SK-N-SH (cell line): Measurements from ENCODE around the gene SLC7A1. TPM values are rescaled to one million over a fixed set of nuclear protein-coding genes. Genes with fewer than 3 reads are reported as not detected.

Source experiments
- CTCF ChIA-PET: fragments of 300-600, 350-600 bp; formaldehyde crosslinking; extraction: SDS; loops from one replicate; lab custom pipeline; 2021; lab: Yijun Ruan, JAX
- POLR2A ChIA-PET: fragments of 350-600 bp; sonication (Branson Sonifier 250); formaldehyde crosslinking; extraction: SDS; loops from one replicate; lab custom pipeline; 2020; ENCODE audit warnings: antibody characterized with exemption, inconsistent platforms; lab: Yijun Ruan, JAX
- DNase-seq: peaks from one replicate; pipeline ENCODE4 v3.0.0; 2012
- H2AFZ ChIP-seq: fragments of 200-600 bp; sonication (generic); 2 replicates; pipeline ENCODE4 v1.8.1; 2016; ENCODE audit warnings: antibody characterized with exemption, mild to moderate bottlenecking, low read depth
- H3F3A ChIP-seq: fragments of 200-600 bp; sonication (generic); replicated peaks from 2 replicates; pipeline ENCODE3; 2016; ENCODE audit warnings: antibody characterized with exemption, mild to moderate bottlenecking; ENCODE audit not compliant: insufficient read depth
- H3K27ac ChIP-seq, 2 experiments: fragments of 200-500 bp in 1 of 2; fragments of 200-600 bp in 1 of 2; sonication (Bioruptor generic) in 1 of 2; sonication (generic), shearing (Covaris generic) in 1 of 2; 2 replicates each; pipeline versions ENCODE4 v1.5.1 to v1.6.1; 2014 to 2016; ENCODE audit warnings: low read depth in 2 of 2, inconsistent platforms in 1 of 2, low read length in 1 of 2, mild to moderate bottlenecking in 1 of 2, mixed read lengths in 1 of 2
- H3K27me3 ChIP-seq: fragments of 200-600 bp; sonication (generic), shearing (Covaris generic); 2 replicates; pipeline ENCODE4 v1.6.1; 2016; ENCODE audit warnings: mixed run types; ENCODE audit not compliant: insufficient read depth
- H3K36me3 ChIP-seq, 2 experiments: fragments of 200-500 bp in 1 of 2; fragments of 200-600 bp in 1 of 2; sonication (Bioruptor generic) in 1 of 2; sonication (generic) in 1 of 2; replicated peaks in 1 of 2; 2 replicates each; pipeline versions ENCODE3 to v1.5.1; 2014 to 2016; ENCODE audit warnings: low read length in 1 of 2, mild to moderate bottlenecking in 1 of 2; ENCODE audit not compliant: insufficient read depth in 2 of 2, control insufficient read depth in 1 of 2
- H3K4me1 ChIP-seq, 2 experiments: fragments of 200-500 bp in 1 of 2; fragments of 200-600 bp in 1 of 2; sonication (Bioruptor generic) in 1 of 2; sonication (generic), shearing (Covaris generic) in 1 of 2; 2 replicates each; pipeline versions ENCODE4 v1.5.1 to v1.6.1; 2014 to 2016; ENCODE audit warnings: low read depth in 1 of 2, low read length in 1 of 2, mixed run types in 1 of 2; ENCODE audit not compliant: insufficient read depth in 2 of 2, control insufficient read depth in 1 of 2
- H3K4me2 ChIP-seq: fragments of 200-600 bp; sonication (generic), shearing (Covaris generic); 2 replicates; pipeline ENCODE4 v1.6.1; 2017; ENCODE audit warnings: mixed run types
- H3K4me3 ChIP-seq, 2 experiments: fragments of 200-500 bp in 1 of 2; fragments of 200-600 bp in 1 of 2; sonication (Bioruptor generic) in 1 of 2; sonication (generic), shearing (Covaris generic) in 1 of 2; 2 replicates each; pipeline versions ENCODE4 v1.5.1 to v1.8.1; 2014 to 2016; ENCODE audit warnings: low read depth in 2 of 2, inconsistent platforms in 1 of 2, low read length in 1 of 2, mild to moderate bottlenecking in 1 of 2, mixed read lengths in 1 of 2, moderate library complexity in 1 of 2
- H3K79me2 ChIP-seq: fragments of 200-600 bp; sonication (generic); 2 replicates; pipeline ENCODE4 v1.8.1; 2017; ENCODE audit warnings: mild to moderate bottlenecking; ENCODE audit not compliant: insufficient read depth
- H3K9ac ChIP-seq: fragments of 200-600 bp; sonication (generic); 2 replicates; pipeline ENCODE4 v1.6.1; 2017; ENCODE audit warnings: mixed run types
- H3K9me2 ChIP-seq: fragments of 200-600 bp; sonication (generic); 2 replicates; pipeline ENCODE4 v1.6.1; 2017; ENCODE audit warnings: mixed run types
- H3K9me3 ChIP-seq: fragments of 200-600 bp; sonication (generic); 2 replicates; pipeline ENCODE4 v1.6.1; 2017; ENCODE audit warnings: mixed run types, mild to moderate bottlenecking, moderate library complexity
- H4K20me1 ChIP-seq: fragments of 200-600 bp; sonication (generic); 2 replicates; pipeline ENCODE4 v1.6.1; 2017; ENCODE audit warnings: mild to moderate bottlenecking, mixed run types; ENCODE audit not compliant: insufficient read depth
- ELF1 ChIP-seq: IDR thresholded peaks from 2 replicates; pipeline ENCODE4 v1.4.0; 2012
- FOXM1 ChIP-seq: IDR thresholded peaks from 2 replicates; pipeline ENCODE4 v1.4.0; 2012; ENCODE audit warnings: low read depth, mild to moderate bottlenecking
- MAX ChIP-seq: IDR thresholded peaks from 2 replicates; pipeline ENCODE4 v1.4.0; 2012; ENCODE audit warnings: low read depth
- MEF2A ChIP-seq: IDR thresholded peaks from 2 replicates; pipeline ENCODE4 v1.4.0; 2012; ENCODE audit warnings: low read depth, borderline replicate concordance
- NFIC ChIP-seq: IDR thresholded peaks from 2 replicates; pipeline ENCODE4 v1.4.0; 2012; ENCODE audit warnings: borderline replicate concordance
- POLR2AphosphoS5 ChIP-seq: IDR thresholded peaks from 2 replicates; pipeline ENCODE4 v1.6.1; 2012; ENCODE audit warnings: low read depth, low read length
- REST ChIP-seq: IDR thresholded peaks from 2 replicates; pipeline ENCODE4 v1.6.1; 2012; ENCODE audit warnings: mild to moderate bottlenecking, low read depth, low read length, moderate library complexity
- RXRA ChIP-seq: IDR thresholded peaks from 2 replicates; pipeline ENCODE4 v1.4.0; 2012; ENCODE audit warnings: low read depth, mild to moderate bottlenecking, borderline replicate concordance
- SIN3A ChIP-seq: IDR thresholded peaks from 2 replicates; pipeline ENCODE4 v1.6.1; 2012; ENCODE audit warnings: low read depth, mild to moderate bottlenecking, low read length, moderate library complexity, borderline replicate concordance
- TCF12 ChIP-seq: IDR thresholded peaks from 2 replicates; pipeline ENCODE4 v1.4.0; 2012
- TEAD4 ChIP-seq: IDR thresholded peaks from 2 replicates; pipeline ENCODE4 v1.4.0; 2012; ENCODE audit warnings: mild to moderate bottlenecking, borderline replicate concordance; ENCODE audit not compliant: insufficient read depth
- WGBS: methylation state at CpG from one replicate; pipeline ENCODE4 v1.1.6; 2017; ENCODE audit warnings: low lambda C conversion rate; 5-methylcytosine and 5-hydroxymethylcytosine counted together
- polyA plus RNA-seq, 3 experiments: library from polyadenylated mRNA; depleted of rRNA; stranded (reverse); fragments of >200 nt; gene quantifications; 2 replicates each; pipeline ENCODE4 v1.2.3, GENCODE V29; 2012
- TF ChIP-seq, protein P1 (sequence below): IDR thresholded peaks from 2 replicates; pipeline ENCODE4 v1.4.0; 2012; ENCODE audit warnings: low read depth, borderline replicate concordance
- TF ChIP-seq, protein P2 (sequence below): fragments of 150-350 bp; IDR thresholded peaks from 2 replicates; pipeline ENCODE4 v1.6.1; 2017; ENCODE audit warnings: antibody characterized with exemption, low read length, low read depth, borderline replicate concordance

Gene SLC7A1
- polyA plus RNA-seq, 1 of the 3 experiments (the other 2 are of a cell fraction): 14.0 TPM

- no peaks in the 10 kb centered on the region for H3K9me3 ChIP-seq
- TF ChIP-seq ELF1 (no peak), MAX (no peak), MEF2A (no peak), TCF12 (no peak), REST (no peak), RXRA (no peak), NFIC (no peak), POLR2AphosphoS5 (no peak), SIN3A (no peak), FOXM1 (no peak), TEAD4 (no peak)
- TF ChIP-seq, protein P1, sequence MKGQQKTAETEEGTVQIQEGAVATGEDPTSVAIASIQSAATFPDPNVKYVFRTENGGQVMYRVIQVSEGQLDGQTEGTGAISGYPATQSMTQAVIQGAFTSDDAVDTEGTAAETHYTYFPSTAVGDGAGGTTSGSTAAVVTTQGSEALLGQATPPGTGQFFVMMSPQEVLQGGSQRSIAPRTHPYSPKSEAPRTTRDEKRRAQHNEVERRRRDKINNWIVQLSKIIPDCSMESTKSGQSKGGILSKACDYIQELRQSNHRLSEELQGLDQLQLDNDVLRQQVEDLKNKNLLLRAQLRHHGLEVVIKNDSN: no peak
- TF ChIP-seq, protein P2, sequence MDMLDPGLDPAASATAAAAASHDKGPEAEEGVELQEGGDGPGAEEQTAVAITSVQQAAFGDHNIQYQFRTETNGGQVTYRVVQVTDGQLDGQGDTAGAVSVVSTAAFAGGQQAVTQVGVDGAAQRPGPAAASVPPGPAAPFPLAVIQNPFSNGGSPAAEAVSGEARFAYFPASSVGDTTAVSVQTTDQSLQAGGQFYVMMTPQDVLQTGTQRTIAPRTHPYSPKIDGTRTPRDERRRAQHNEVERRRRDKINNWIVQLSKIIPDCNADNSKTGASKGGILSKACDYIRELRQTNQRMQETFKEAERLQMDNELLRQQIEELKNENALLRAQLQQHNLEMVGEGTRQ: no peak
- no peak overlapping the region for H2AFZ ChIP-seq
- peaks cover 45% of the 10 kb centered on the region for H4K20me1 ChIP-seq
- WGBS: 97% methylated on average over 7 of the region's 7 CpGs
- no peaks in the 10 kb centered on the region for H3K9me2 ChIP-seq
- H3K9ac ChIP-seq: no peak overlapping the region
- H3K27me3 ChIP-seq: no peaks in the 10 kb centered on the region
- POLR2A ChIA-PET: no interaction called here
- peaks cover 4 to 6% of the 10 kb centered on the region in 2 experiments; a peak in 2 of 4 replicates for H3K4me1 ChIP-seq
- H3K79me2 ChIP-seq: peaks cover 97% of the 10 kb centered on the region
- CTCF ChIA-PET: interaction anchor here (0.8 to 1.2 kb wide), 3 partner anchors 39 to 158 kb away, joined by 3 to 4 read pairs (median 3); no protein-coding TSS in a partner anchor
- H3F3A ChIP-seq: peaks cover 5% of the 10 kb centered on the region
- no peak overlapping the region for H3K4me3 ChIP-seq
- DNase-seq: no peak
- H3K27ac ChIP-seq: no peak overlapping the region
- no peak overlapping the region for H3K4me2 ChIP-seq
- peaks cover 24 to 34% of the 10 kb centered on the region in 2 experiments for H3K36me3 ChIP-seq
Observed at GRCh38 chr13:29547153-29547552, 48.3 kb downstream of the SLC7A1 start.
